Measurements from ENCODE around the gene CDH23.

Gene CDH23

GRCh38 chr10:71389768-71390460 is 6.8 kb upstream of the CDH23 start:
- H3K4me3 ChIP-seq, result no peak overlapping the region
- H3K27me3 ChIP-seq, result peaks cover 0 to 24% of the 10 kb centered on the region in 2 donors
- no peak for TF ChIP-seq CTCF (IDR thresholded peaks at IDR 0.05)
- H3K4me1 ChIP-seq, result no peaks in the 10 kb centered on the region
- H3K27ac ChIP-seq, result no peak overlapping the region
- no peak for DNase-seq
- H3K9me3 ChIP-seq, result no peaks in the 10 kb centered on the region
- H3K36me3 ChIP-seq, result no peaks in the 10 kb centered on the region
- intact Hi-C loops (cut with DNase I; ENCODE audit: low total_unique reads), result loop anchor here (5.0 to 10.0 kb wide), 4 partner anchors 63 to 422 kb away; partner anchors contain the start of gene VSIR

GRCh38 chr10:71390461-71390835 is 6.3 kb upstream of the CDH23 start:
- intact Hi-C loops (cut with DNase I; ENCODE audit: low total_unique reads), result loop anchor here (5.0 to 10.0 kb wide), 2 partner anchors 63 to 224 kb away; no protein-coding TSS in a partner anchor
- H3K4me1 ChIP-seq, result no peaks in the 10 kb centered on the region
- TF ChIP-seq CTCF (IDR thresholded peaks at IDR 0.05), result no peak
- no peak overlapping the region for H3K27ac ChIP-seq
- H3K9me3 ChIP-seq, result no peaks in the 10 kb centered on the region
- H3K27me3 ChIP-seq, result peaks cover 0 to 24% of the 10 kb centered on the region in 2 donors
- H3K4me3 ChIP-seq, result no peak overlapping the region
- DNase-seq, result no peak
- no peaks in the 10 kb centered on the region for H3K36me3 ChIP-seq

GRCh38 chr10:71390921-71391690 is 5.6 kb upstream of the CDH23 start:
- Histone ChIP-seq H3K4me3 (no peak overlapping the region), H3K9me3 (no peaks in the 10 kb centered on the region), H3K27ac (no peak overlapping the region), H3K27me3 (peaks cover 0 to 24% of the 10 kb centered on the region in 2 donors), H3K36me3 (no peaks in the 10 kb centered on the region), H3K4me1 (no peaks in the 10 kb centered on the region)
- DNase-seq, result no peak
- TF ChIP-seq CTCF (IDR thresholded peaks at IDR 0.05), result no peak
- intact Hi-C loops (cut with DNase I; ENCODE audit: low total_unique reads), result loop anchor here (5.0 to 10.0 kb wide), 2 partner anchors 64 to 224 kb away; no protein-coding TSS in a partner anchor

- no peak for TF ChIP-seq CTCF (IDR thresholded peaks at IDR 0.05)
- Histone ChIP-seq H3K9me3 (no peaks in the 10 kb centered on the region), H3K4me3 (no peak overlapping the region), H3K4me1 (peaks cover 0 to 5% (median 2%) of the 10 kb centered on the region in 4 donors), H3K36me3 (no peaks in the 10 kb centered on the region), H3K27me3 (peaks cover 0 to 24% of the 10 kb centered on the region in 2 donors), H3K27ac (no peak overlapping the region)
- no peak for DNase-seq
- intact Hi-C loops (cut with DNase I; ENCODE audit: low total_unique reads), result loop anchor here (5.0 to 10.0 kb wide), 2 partner anchors 64 to 223 kb away; no protein-coding TSS in a partner anchor
These were observed 5.0 kb upstream of the CDH23 start for GRCh38 chr10:71391701-71392100.

- DNase-seq, result no peak
- Histone ChIP-seq H3K9me3 (no peaks in the 10 kb centered on the region), H3K27me3 (peaks cover 0 to 24% of the 10 kb centered on the region in 2 donors), H3K36me3 (no peaks in the 10 kb centered on the region), H3K4me1 (peaks cover 0 to 11% (median 6%) of the 10 kb centered on the region in 4 donors), H3K4me3 (no peak overlapping the region), H3K27ac (no peak overlapping the region)
- TF ChIP-seq CTCF (IDR thresholded peaks at IDR 0.05), result no peak
- intact Hi-C loops (cut with DNase I; ENCODE audit: low total_unique reads), result loop anchor here (5.0 to 10.0 kb wide), 2 partner anchors 65 to 223 kb away; no protein-coding TSS in a partner anchor
These were observed 4.4 kb upstream of the CDH23 start for GRCh38 chr10:71392292-71392691.
